HEK293T (cell line): ENCODE results near the gene C2orf81.

Experiments
- ARNT ChIP-seq: fragments of 450-650 bp; IDR thresholded peaks from 2 replicates; pipeline ENCODE4 v1.6.1; 2017; ENCODE audit warnings: mild to moderate bottlenecking
- FOXA1 ChIP-seq: fragments of 450-650 bp; IDR thresholded peaks from 2 replicates; pipeline ENCODE4 v1.6.1; 2016; ENCODE audit warnings: mild to moderate bottlenecking
- FOXK2 ChIP-seq: fragments of 450-650 bp; IDR thresholded peaks from 2 replicates; pipeline ENCODE4 v1.6.1; 2016; ENCODE audit warnings: mild to moderate bottlenecking
- NFRKB ChIP-seq: fragments of 450-650 bp; IDR thresholded peaks from 2 replicates; pipeline ENCODE4 v1.6.1; 2016; ENCODE audit warnings: mild to moderate bottlenecking, moderate library complexity
- SP1 ChIP-seq: fragments of 450-650 bp; IDR thresholded peaks from 2 replicates; pipeline ENCODE4 v1.6.1; 2017
- ZNF384 ChIP-seq: fragments of 450-650 bp; IDR thresholded peaks from 2 replicates; pipeline ENCODE4 v1.6.1; 2016

DNA sequence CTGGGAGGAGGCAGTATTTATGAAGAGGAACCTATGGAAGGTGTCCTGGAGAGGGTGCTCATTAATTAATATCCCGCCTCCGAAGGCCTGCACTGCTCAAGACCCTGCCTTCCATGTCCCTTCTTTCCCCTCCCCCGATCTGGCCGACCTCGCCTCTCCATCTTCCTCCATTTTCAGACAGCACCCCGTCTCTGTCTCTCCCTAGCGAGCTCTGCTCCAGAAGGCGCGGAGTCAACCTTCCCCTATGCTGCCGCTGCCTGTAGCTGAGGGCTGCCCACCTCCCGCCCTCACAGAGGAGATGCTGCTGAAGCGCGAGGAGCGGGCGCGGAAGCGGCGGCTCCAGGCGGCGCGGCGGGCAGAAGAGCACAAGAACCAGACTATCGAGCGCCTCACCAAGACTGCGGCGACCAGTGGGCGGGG is 35.7 kb upstream of the C2orf81 start:
- TF ChIP-seq FOXA1: no peak
- TF ChIP-seq ARNT: no peak
- TF ChIP-seq FOXK2: no peak
- TF ChIP-seq SP1: no peak
- TF ChIP-seq ZNF384: no peak
- no peak for TF ChIP-seq NFRKB
